NB4 (cell line): ENCODE measurements around the gene BAK1.

ENCODE experiments used
- DNase-seq: peaks from one replicate; pipeline ENCODE4 v3.0.0; 2010; ENCODE audit warnings: low read depth
- H3K4me3 ChIP-seq: one replicate; pipeline ENCODE4 v1.5.1; 2011; ENCODE audit warnings: mild to moderate bottlenecking, low read depth, low read length, moderate library complexity
- CTCF ChIP-seq: IDR thresholded peaks from one replicate; pipeline ENCODE4 v1.5.1; 2012; ENCODE audit warnings: low read depth, low read length
- MAX ChIP-seq: IDR thresholded peaks from 2 replicates; pipeline ENCODE4 v1.6.1; 2011; ENCODE audit warnings: low read depth, low read length
- MYC ChIP-seq: IDR thresholded peaks from 2 replicates; pipeline ENCODE4 v1.6.1; 2011; ENCODE audit warnings: low read depth, low read length
- POLR2A ChIP-seq: IDR thresholded peaks from 2 replicates; pipeline ENCODE4 v1.6.1; 2011; ENCODE audit warnings: mild to moderate bottlenecking; ENCODE audit not compliant: insufficient read length; ENCODE audit errors: extremely low read depth

BAK1 gene

GRCh38 chr6:33610779-33611732 lies 31.0 kb upstream of the BAK1 start:
- no peak for DNase-seq
- TF ChIP-seq MYC (no peak), POLR2A (no peak), CTCF (no peak)
- H3K4me3 ChIP-seq: no peak overlapping the region

GRCh38 chr6:33610067-33610466 lies 30.0 kb upstream of the BAK1 start:
- no peak for DNase-seq
- H3K4me3 ChIP-seq: no peak overlapping the region
- TF ChIP-seq MAX: no peak
- TF ChIP-seq MYC: no peak

GRCh38 chr6:33609528-33609927 lies 29.5 kb upstream of the BAK1 start:
- no peak overlapping the region for H3K4me3 ChIP-seq
- DNase-seq: no peak
- TF ChIP-seq MYC (no peak), CTCF (no peak), POLR2A (no peak), MAX (no peak)

- no peak overlapping the region for H3K4me3 ChIP-seq
- DNase-seq: no peak
- TF ChIP-seq POLR2A: no peak
- no peak for TF ChIP-seq MAX
- no peak for TF ChIP-seq MYC
- TF ChIP-seq CTCF: no peak
These were observed 28.9 kb upstream of the BAK1 start for GRCh38 chr6:33609019-33609418.

- no peak overlapping the region for H3K4me3 ChIP-seq
- DNase-seq: peak; percentile 51
- peak; percentile 35 for TF ChIP-seq CTCF
- no peak for TF ChIP-seq POLR2A
- peak; percentile 46 for TF ChIP-seq MAX
These were observed 27.7 kb upstream of the BAK1 start for GRCh38 chr6:33607784-33608161.

GRCh38 chr6:33607126-33607783 lies 27.2 kb upstream of the BAK1 start:
- no peak overlapping the region for H3K4me3 ChIP-seq
- DNase-seq: no peak
- TF ChIP-seq POLR2A (no peak), MAX (no peak), MYC (no peak), CTCF (no peak)
